Neuronal stem cell (in vitro differentiated cells): ENCODE measurements around the gene OPN4.

ENCODE experiments used
- DNase-seq: peaks from one replicate; pipeline ENCODE4 v3.0.0-alpha.2; 2013; ENCODE audit warnings: low spot score
- H2AFZ ChIP-seq: one replicate; pipeline ENCODE4 v1.6.1; 2013; ENCODE audit warnings: mild to moderate bottlenecking, low read length, inconsistent platforms
- H2AK5ac ChIP-seq: 2 replicates; pipeline ENCODE4 v1.6.1; 2013; ENCODE audit warnings: low read depth, mild to moderate bottlenecking, inconsistent platforms, low read length, moderate library complexity, mixed read lengths
- H2BK120ac ChIP-seq: 2 replicates; pipeline ENCODE4 v1.6.1; 2013; ENCODE audit warnings: low read depth, mild to moderate bottlenecking, inconsistent platforms, low read length, moderate library complexity, mixed read lengths
- H2BK12ac ChIP-seq: one replicate; pipeline ENCODE4 v1.6.1; 2013; ENCODE audit warnings: low read length, inconsistent platforms
- H2BK15ac ChIP-seq: 2 replicates; pipeline ENCODE4 v1.6.1; 2013; ENCODE audit warnings: mild to moderate bottlenecking, low read length, inconsistent platforms, mixed read lengths
- H2BK5ac ChIP-seq: one replicate; pipeline ENCODE4 v1.6.1; 2013; ENCODE audit warnings: inconsistent platforms, mild to moderate bottlenecking, low read length, moderate library complexity
- H3K14ac ChIP-seq: one replicate; pipeline ENCODE4 v1.6.1; 2013; ENCODE audit warnings: low read length, inconsistent platforms
- H3K18ac ChIP-seq: 2 replicates; pipeline ENCODE4 v1.6.1; 2013; ENCODE audit warnings: low read length, inconsistent platforms
- H3K23ac ChIP-seq: 2 replicates; pipeline ENCODE4 v1.6.1; 2013; ENCODE audit warnings: low read depth, mild to moderate bottlenecking, mixed read lengths, low read length, inconsistent platforms; ENCODE audit not compliant: poor library complexity
- H3K27ac ChIP-seq: replicated peaks from 3 replicates; pipeline ENCODE4 v1.5.1; 2013; ENCODE audit warnings: low read length, inconsistent platforms
- H3K27me3 ChIP-seq, 3 experiments: 2 replicates each; pipeline ENCODE4 v1.6.1; 2013; ENCODE audit warnings: low read length in 3 of 3, mild to moderate bottlenecking in 2 of 3, inconsistent platforms in 1 of 3, low read depth in 1 of 3, mixed read lengths in 1 of 3, moderate library complexity in 1 of 3; ENCODE audit not compliant: control insufficient read depth in 3 of 3, insufficient read depth in 3 of 3
- H3K36me3 ChIP-seq, 2 donors: replicated peaks in 1 of 2; 2 replicates each; pipeline ENCODE4 v1.6.1; 2013; ENCODE audit warnings: low read length in 2 of 2; ENCODE audit not compliant: control insufficient read depth in 2 of 2, insufficient read depth in 2 of 2
- H3K4ac ChIP-seq: 2 replicates; pipeline ENCODE4 v1.6.1; 2013; ENCODE audit warnings: inconsistent platforms, mild to moderate bottlenecking, low read length, moderate library complexity
- H3K4me1 ChIP-seq, 2 donors: 1 replicate in 1 of 2; 2 replicates in 1 of 2; pipeline ENCODE4 v1.6.1; 2013; ENCODE audit warnings: low read length in 2 of 2, low read depth in 1 of 2; ENCODE audit not compliant: control insufficient read depth in 2 of 2, insufficient read depth in 1 of 2
- H3K4me2 ChIP-seq: one replicate; pipeline ENCODE4 v1.6.1; 2013; ENCODE audit warnings: mild to moderate bottlenecking, low read length, inconsistent platforms; ENCODE audit not compliant: insufficient read depth, poor library complexity, severe bottlenecking
- H3K4me3 ChIP-seq, 2 donors: 2 replicates each; pipeline ENCODE4 v1.5.1; 2013; ENCODE audit warnings: low read length in 2 of 2, mild to moderate bottlenecking in 2 of 2, inconsistent platforms in 1 of 2, moderate library complexity in 1 of 2
- H3K79me1 ChIP-seq: one replicate; pipeline ENCODE4 v1.6.1; 2013; ENCODE audit warnings: low read depth, mild to moderate bottlenecking, inconsistent platforms, low read length, moderate library complexity
- H3K9ac ChIP-seq: one replicate; pipeline ENCODE4 v1.6.1; 2013; ENCODE audit warnings: mild to moderate bottlenecking, low read depth, low read length, inconsistent platforms; ENCODE audit not compliant: poor library complexity
- H3K9me3 ChIP-seq, 2 donors: replicated peaks in 1 of 2; 2 replicates each; pipeline versions ENCODE3 to v1.6.1; 2013; ENCODE audit warnings: low read length in 2 of 2, mild to moderate bottlenecking in 2 of 2, inconsistent platforms in 1 of 2, low read depth in 1 of 2, mixed read lengths in 1 of 2, moderate library complexity in 1 of 2; ENCODE audit not compliant: control insufficient read depth in 2 of 2, insufficient read depth in 1 of 2
- H4K8ac ChIP-seq: one replicate; pipeline ENCODE4 v1.6.1; 2013; ENCODE audit warnings: low read depth, mild to moderate bottlenecking, inconsistent platforms, low read length, moderate library complexity
- H4K91ac ChIP-seq: one replicate; pipeline ENCODE4 v1.6.1; 2013; ENCODE audit warnings: low read length, low read depth, mild to moderate bottlenecking, inconsistent platforms; ENCODE audit not compliant: poor library complexity
- WGBS, 2 donors: extraction: QIAGEN DNeasy Blood & Tissue Kit; methylation state at CpG; one replicate each; pipeline ENCODE4 v1.1.7; 2013; ENCODE audit warnings: missing lambda C conversion rate in 2 of 2, mixed read lengths in 1 of 2; ENCODE audit not compliant: insufficient read length in 2 of 2, insufficient replicate concordance in 1 of 2; ENCODE audit errors: extremely low coverage in 2 of 2; 5-methylcytosine and 5-hydroxymethylcytosine counted together

Gene OPN4

GRCh38 chr10:86628311-86628710, 26.0 kb upstream of the OPN4 start:
- no peak overlapping the region for H3K4me3 ChIP-seq
- no peaks in the 10 kb centered on the region for H3K79me1 ChIP-seq
- H3K9me3 ChIP-seq: no peaks in the 10 kb centered on the region
- no peak overlapping the region for H2BK15ac ChIP-seq
- no peak overlapping the region for H3K4me2 ChIP-seq
- H3K36me3 ChIP-seq: no peaks in the 10 kb centered on the region
- no peak overlapping the region for H3K9ac ChIP-seq
- DNase-seq: no peak
- no peak overlapping the region for H2BK12ac ChIP-seq
- no peak overlapping the region for H3K23ac ChIP-seq
- no peak overlapping the region for H4K8ac ChIP-seq
- H4K91ac ChIP-seq: no peak overlapping the region
- peaks cover 0 to 39% (median 8%) of the 10 kb centered on the region in 3 experiments for H3K27me3 ChIP-seq
- H2BK120ac ChIP-seq: no peak overlapping the region
- H3K4ac ChIP-seq: no peak overlapping the region
- no peak overlapping the region for H3K27ac ChIP-seq
- no CpG with 5 or more reads among the region's 2 CpGs for WGBS, 2 donors
- H3K18ac ChIP-seq: no peak overlapping the region
- H2AK5ac ChIP-seq: no peak overlapping the region
- no peak overlapping the region for H3K14ac ChIP-seq
- H2AFZ ChIP-seq: no peak overlapping the region
- H2BK5ac ChIP-seq: no peak overlapping the region
- peaks cover 0 to 4% of the 10 kb centered on the region in 2 donors for H3K4me1 ChIP-seq

- no CpG with 5 or more reads among the region's 2 CpGs for WGBS, 2 donors
- H2AFZ ChIP-seq: no peak overlapping the region
- H4K91ac ChIP-seq: no peak overlapping the region
- H3K27ac ChIP-seq: no peak overlapping the region
- H3K36me3 ChIP-seq: no peaks in the 10 kb centered on the region
- peaks cover 0 to 53% (median 8%) of the 10 kb centered on the region in 3 experiments for H3K27me3 ChIP-seq
- no peak for DNase-seq
- no peak overlapping the region for H3K18ac ChIP-seq
- no peak overlapping the region for H4K8ac ChIP-seq
- H2BK15ac ChIP-seq: no peak overlapping the region
- H3K79me1 ChIP-seq: no peaks in the 10 kb centered on the region
- H3K4me1 ChIP-seq: peaks cover 0 to 4% of the 10 kb centered on the region in 2 donors
- no peak overlapping the region for H3K4me3 ChIP-seq
- H2BK12ac ChIP-seq: no peak overlapping the region
- H2AK5ac ChIP-seq: no peak overlapping the region
- H3K9me3 ChIP-seq: no peaks in the 10 kb centered on the region
- no peak overlapping the region for H3K23ac ChIP-seq
- no peak overlapping the region for H3K4ac ChIP-seq
- no peak overlapping the region for H2BK5ac ChIP-seq
- H3K14ac ChIP-seq: no peak overlapping the region
- no peak overlapping the region for H3K9ac ChIP-seq
- H3K4me2 ChIP-seq: no peak overlapping the region
- no peak overlapping the region for H2BK120ac ChIP-seq
Observed at GRCh38 chr10:86630079-86630478, 24.3 kb upstream of the OPN4 start.

- peak; percentile 57 for DNase-seq
- peaks cover 0 to 56% (median 8%) of the 10 kb centered on the region in 3 experiments for H3K27me3 ChIP-seq
- WGBS, 2 donors: no CpG with 5 or more reads among the region's 49 CpGs
- peak overlapping the region; percentile 52 for H2BK120ac ChIP-seq
- peak overlapping the region; percentile 88 for H2AFZ ChIP-seq
- no peaks in the 10 kb centered on the region for H3K79me1 ChIP-seq
- H3K23ac ChIP-seq: peak overlapping the region; percentile 27
- peak overlapping the region; percentile 93 for H3K18ac ChIP-seq
- no peak overlapping the region for H3K4ac ChIP-seq
- H3K9me3 ChIP-seq: no peaks in the 10 kb centered on the region
- peaks cover 0 to 4% of the 10 kb centered on the region in 2 donors for H3K4me1 ChIP-seq
- H3K36me3 ChIP-seq: no peaks in the 10 kb centered on the region
- H4K8ac ChIP-seq: peak overlapping the region; percentile 21
- peak overlapping the region; percentile 15 to 75 for H3K4me3 ChIP-seq
- peak overlapping the region; percentile 70 for H3K4me2 ChIP-seq
- no peak overlapping the region for H2BK12ac ChIP-seq
- peak overlapping the region; percentile 90 for H2BK15ac ChIP-seq
- H2AK5ac ChIP-seq: no peak overlapping the region
- peak overlapping the region; percentile 70 for H3K9ac ChIP-seq
- H2BK5ac ChIP-seq: no peak overlapping the region
- no peak overlapping the region for H3K27ac ChIP-seq
- H4K91ac ChIP-seq: no peak overlapping the region
- peak overlapping the region; percentile 91 for H3K14ac ChIP-seq
Observed at GRCh38 chr10:86632009-86632800, 22.1 kb upstream of the OPN4 start.

- Histone ChIP-seq H3K14ac (no peak overlapping the region), H3K23ac (no peak overlapping the region), H3K27me3 (peaks cover 0 to 61% (median 8%) of the 10 kb centered on the region in 3 experiments), H3K4me3 (no peak overlapping the region), H3K4ac (no peak overlapping the region), H4K91ac (no peak overlapping the region), H3K27ac (no peak overlapping the region), H2BK5ac (no peak overlapping the region), H2AK5ac (no peak overlapping the region), H2BK120ac (peak overlapping the region; percentile 42), H3K79me1 (no peaks in the 10 kb centered on the region), H3K9me3 (no peaks in the 10 kb centered on the region), H2BK15ac (peak overlapping the region; percentile 61), H2AFZ (peak overlapping the region; percentile 0), H4K8ac (no peak overlapping the region), H3K4me1 (peaks cover 0 to 4% of the 10 kb centered on the region in 2 donors), H3K9ac (no peak overlapping the region), H3K4me2 (no peak overlapping the region), H3K36me3 (no peaks in the 10 kb centered on the region), H3K18ac (peak overlapping the region; percentile 82), H2BK12ac (no peak overlapping the region)
- no peak for DNase-seq
- no CpG with 5 or more reads among the region's 5 CpGs for WGBS, 2 donors
Observed at GRCh38 chr10:86632951-86633350, 21.4 kb upstream of the OPN4 start.
